ENCODE measurements around the gene PTPRO. TPM values are rescaled to one million over a fixed set of nuclear protein-coding genes. Genes with fewer than 3 reads are reported as not detected.

The PTPRO gene
- total RNA-seq, 1 experiment from 2014 or later: 0.52 TPM

DNA sequence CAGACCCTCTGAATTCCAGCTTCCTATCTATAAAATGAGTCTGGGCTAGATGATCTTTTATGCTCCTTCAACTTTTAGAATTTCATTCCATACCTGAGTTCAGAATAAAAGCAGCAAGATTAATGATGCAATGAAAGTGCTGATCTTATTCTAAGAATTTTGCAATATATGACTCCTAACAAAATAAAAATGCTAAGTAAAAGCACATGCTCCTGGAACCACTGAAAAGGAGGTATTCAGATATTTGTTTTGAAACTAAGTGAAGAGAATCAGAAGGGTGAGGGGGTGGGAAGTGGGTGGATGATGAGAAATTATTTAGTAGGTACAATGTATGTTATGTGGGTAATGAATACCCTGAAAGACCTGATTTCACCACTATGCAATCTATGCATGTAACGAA lies 216.6 kb downstream of the PTPRO start:
- no peak overlapping the region for H3K4me2 ChIP-seq (ENCODE audit: insufficient read depth, insufficient read length, low read length)
- H3K4me1 ChIP-seq (ENCODE audit: insufficient read depth, low read length): no peaks in the 10 kb centered on the region
- no peak overlapping the region for H2AK5ac ChIP-seq (ENCODE audit: insufficient read length, low read length)
- H3K18ac ChIP-seq (ENCODE audit: insufficient read length, low read depth, low read length): no peak overlapping the region
- Mint-ChIP-seq H3K36me3 (ENCODE audit: insufficient read depth in 1 of 3, low read depth in 3 of 3) (no peaks in the 10 kb centered on the region), H3K27me3 (ENCODE audit: low read depth) (no peaks in the 10 kb centered on the region), H3K4me3 (no peak overlapping the region), H3K4me1 (no peaks in the 10 kb centered on the region), H3K9me3 (no peaks in the 10 kb centered on the region), H3K27ac (no peak overlapping the region)
- H3K9ac ChIP-seq (ENCODE audit: extremely low read depth, insufficient read length, low read length): no peak overlapping the region
- no peak overlapping the region for H3K56ac ChIP-seq (ENCODE audit: insufficient read length, low read depth, low read length)
- H3K79me1 ChIP-seq (ENCODE audit: insufficient read depth, low read depth, low read length, poor library complexity, severe bottlenecking): no peaks in the 10 kb centered on the region
- H2BK15ac ChIP-seq (ENCODE audit: low read depth, low read length): no peak overlapping the region
- no peak for DNase-seq
- H2AFZ ChIP-seq (ENCODE audit: low read length): no peak overlapping the region
- no peak overlapping the region for H4K5ac ChIP-seq (ENCODE audit: insufficient read length, low read depth, low read length)
- no peak for TF ChIP-seq CTCF (conservative IDR thresholded peaks at IDR 0.05)
- H4K20me1 ChIP-seq (ENCODE audit: control insufficient read depth, insufficient read depth, insufficient read length): no peaks in the 10 kb centered on the region
- no peak overlapping the region for H2BK5ac ChIP-seq (ENCODE audit: insufficient read length, low read length)
- H2BK12ac ChIP-seq (ENCODE audit: insufficient read length, low read depth, low read length): no peak overlapping the region
- H2BK20ac ChIP-seq (ENCODE audit: low read depth, low read length, poor library complexity, severe bottlenecking): no peak overlapping the region
- H3K79me2 ChIP-seq (ENCODE audit: insufficient read depth, low read length): no peaks in the 10 kb centered on the region
- whole genome bisulfite sequencing (ENCODE audit: extremely low coverage, insufficient read length, low lambda C conversion rate): no CpG with 5 or more reads among the region's 1 CpG
- no peak overlapping the region for H3K27ac ChIP-seq (ENCODE audit: insufficient read length, low read depth, low read length)
- no peak overlapping the region for H3K23ac ChIP-seq (ENCODE audit: insufficient read length, low read depth, low read length)
- no peak overlapping the region for H3K14ac ChIP-seq (ENCODE audit: insufficient read depth, low read length)
- no peaks in the 10 kb centered on the region for H3K27me3 ChIP-seq (ENCODE audit: insufficient read depth, low read length)
- no peaks in the 10 kb centered on the region for H3K23me2 ChIP-seq (ENCODE audit: insufficient read length, low read depth, low read length, poor library complexity, severe bottlenecking)
- no peak overlapping the region for H4K8ac ChIP-seq (replicated peaks; ENCODE audit: insufficient read length, low read depth, low read length)
- no peak overlapping the region for H4K91ac ChIP-seq (ENCODE audit: insufficient read length, low read depth, low read length)
- no peak overlapping the region for H3K4ac ChIP-seq (ENCODE audit: low read depth, low read length)
- no peak overlapping the region for H3T11ph ChIP-seq (ENCODE audit: low read length)
- no peaks in the 10 kb centered on the region for H3K9me3 ChIP-seq (ENCODE audit: control insufficient read depth, low read depth, low read length)
- H2BK120ac ChIP-seq (ENCODE audit: low read depth, low read length, poor library complexity, severe bottlenecking): no peak overlapping the region

Data from H9 (cell line).